ENCODE results near the gene UVSSA.

DNA sequence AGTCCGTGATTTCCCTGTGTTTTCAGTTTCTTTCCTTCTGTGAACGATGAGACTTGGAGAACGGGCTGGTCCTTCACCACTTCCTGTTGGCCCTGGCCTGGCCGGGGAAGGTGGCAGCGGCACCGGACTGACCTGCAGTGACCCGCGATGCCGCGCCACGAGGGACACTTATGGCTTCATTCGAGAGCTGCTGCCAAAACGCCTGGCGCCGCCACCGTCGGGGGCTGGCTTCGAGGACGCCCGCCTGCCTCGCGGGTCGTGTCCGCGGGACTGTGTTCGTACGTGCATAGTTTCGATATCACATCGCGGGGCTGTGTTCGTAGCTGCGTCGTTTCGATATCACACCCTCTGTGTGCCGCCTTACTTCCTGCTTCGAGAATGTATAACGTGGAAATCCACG is 7.5 kb upstream of the UVSSA start:
- TF ChIP-seq, protein P1, sequence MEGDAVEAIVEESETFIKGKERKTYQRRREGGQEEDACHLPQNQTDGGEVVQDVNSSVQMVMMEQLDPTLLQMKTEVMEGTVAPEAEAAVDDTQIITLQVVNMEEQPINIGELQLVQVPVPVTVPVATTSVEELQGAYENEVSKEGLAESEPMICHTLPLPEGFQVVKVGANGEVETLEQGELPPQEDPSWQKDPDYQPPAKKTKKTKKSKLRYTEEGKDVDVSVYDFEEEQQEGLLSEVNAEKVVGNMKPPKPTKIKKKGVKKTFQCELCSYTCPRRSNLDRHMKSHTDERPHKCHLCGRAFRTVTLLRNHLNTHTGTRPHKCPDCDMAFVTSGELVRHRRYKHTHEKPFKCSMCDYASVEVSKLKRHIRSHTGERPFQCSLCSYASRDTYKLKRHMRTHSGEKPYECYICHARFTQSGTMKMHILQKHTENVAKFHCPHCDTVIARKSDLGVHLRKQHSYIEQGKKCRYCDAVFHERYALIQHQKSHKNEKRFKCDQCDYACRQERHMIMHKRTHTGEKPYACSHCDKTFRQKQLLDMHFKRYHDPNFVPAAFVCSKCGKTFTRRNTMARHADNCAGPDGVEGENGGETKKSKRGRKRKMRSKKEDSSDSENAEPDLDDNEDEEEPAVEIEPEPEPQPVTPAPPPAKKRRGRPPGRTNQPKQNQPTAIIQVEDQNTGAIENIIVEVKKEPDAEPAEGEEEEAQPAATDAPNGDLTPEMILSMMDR (IDR thresholded peaks at IDR 0.05; ENCODE audit: low read depth, low read length), result no peak
- no peak for TF ChIP-seq EZH2phosphoT487 (IDR thresholded peaks at IDR 0.05; ENCODE audit: low read depth)
